ENCODE results near the gene SLC45A1. TPM values are rescaled to one million over a fixed set of nuclear protein-coding genes. Genes with fewer than 3 reads are reported as not detected.

Gene SLC45A1
- total RNA-seq, 1 donor from 2014 or later: 5.9 TPM

Small RNA genes within 50 kb of the gene (small RNA-seq; reads per million reads assigned to genes)
- not detected for gene RF00019 (ENCODE audit: low replicate concordance)
- gene RNU6-991P (ENCODE audit: low replicate concordance): not detected
